GM23248 (cell line): ENCODE results near the gene TEPSIN. TPM values are rescaled to one million over a fixed set of nuclear protein-coding genes. Genes with fewer than 3 reads are reported as not detected.

Experiments
- DNase-seq: peaks from one replicate; pipeline ENCODE4 v3.0.0-alpha.2; 2015
- H2AFZ ChIP-seq: fragments of 200-600 bp; sonication (generic); 2 replicates; pipeline ENCODE4 v1.6.1; 2016; ENCODE audit warnings: antibody characterized with exemption
- H3F3A ChIP-seq: fragments of 200-600 bp; sonication (generic); 2 replicates; pipeline ENCODE4 v1.6.1; 2016; ENCODE audit warnings: mild to moderate bottlenecking, antibody characterized with exemption, mixed run types; ENCODE audit not compliant: insufficient read depth
- H3K27ac ChIP-seq: fragments of 200-600 bp; sonication (generic); 2 replicates; pipeline ENCODE4 v1.5.1; 2016; ENCODE audit warnings: mild to moderate bottlenecking
- H3K27me3 ChIP-seq: fragments of 200-600 bp; sonication (generic); replicated peaks from 2 replicates; pipeline ENCODE4 v1.6.1; 2016; ENCODE audit warnings: mild to moderate bottlenecking; ENCODE audit not compliant: insufficient read depth
- H3K36me3 ChIP-seq: fragments of 200-600 bp; sonication (generic); 2 replicates; pipeline ENCODE4 v1.6.1; 2016; ENCODE audit warnings: low read depth, mild to moderate bottlenecking
- H3K4me1 ChIP-seq: fragments of 200-600 bp; sonication (generic); 2 replicates; pipeline ENCODE4 v1.6.1; 2016; ENCODE audit warnings: mild to moderate bottlenecking; ENCODE audit not compliant: insufficient read depth
- H3K4me2 ChIP-seq: fragments of 200-600 bp; sonication (generic); one replicate; pipeline ENCODE4 v1.6.1; 2016; ENCODE audit warnings: mild to moderate bottlenecking; ENCODE audit not compliant: unreplicated experiment
- H3K4me3 ChIP-seq: fragments of 200-600 bp; sonication (generic); 2 replicates; pipeline ENCODE4 v1.5.1; 2016; ENCODE audit warnings: mild to moderate bottlenecking
- H3K79me2 ChIP-seq: fragments of 200-600 bp; sonication (generic); 2 replicates; pipeline ENCODE4 v1.6.1; 2016; ENCODE audit warnings: mild to moderate bottlenecking; ENCODE audit not compliant: insufficient read depth
- H3K9ac ChIP-seq: fragments of 200-600 bp; sonication (generic); 2 replicates; pipeline ENCODE4 v1.6.1; 2016; ENCODE audit warnings: mild to moderate bottlenecking
- H3K9me2 ChIP-seq: fragments of 200-600 bp; sonication (generic); 2 replicates; pipeline ENCODE4 v1.6.1; 2016; ENCODE audit warnings: mixed run types, mild to moderate bottlenecking, moderate library complexity; ENCODE audit not compliant: insufficient read depth
- H3K9me3 ChIP-seq: fragments of 200-600 bp; sonication (generic); one replicate; pipeline ENCODE4 v1.6.1; 2017; ENCODE audit warnings: low read depth
- H4K20me1 ChIP-seq: fragments of 200-600 bp; sonication (generic); 2 replicates; pipeline ENCODE4 v1.6.0; 2016; ENCODE audit not compliant: insufficient read depth
- EZH2 ChIP-seq: fragments of 200-600 bp; sonication (generic); IDR thresholded peaks from 2 replicates; pipeline ENCODE4 v1.6.1; 2018; ENCODE audit warnings: antibody characterized with exemption, mild to moderate bottlenecking; ENCODE audit not compliant: insufficient read depth, poor library complexity, severe bottlenecking
- EZH2phosphoT487 ChIP-seq: fragments of 200-600 bp; sonication (generic); IDR thresholded peaks from 2 replicates; pipeline ENCODE4 v1.6.1; 2018; ENCODE audit warnings: antibody characterized with exemption, moderate library complexity, mild to moderate bottlenecking, low read depth; ENCODE audit not compliant: insufficient read depth
- WGBS, 2 experiments: methylation state at CpG; one replicate each; pipeline ENCODE4 v1.1.6; 2015 to 2017; ENCODE audit warnings: low lambda C conversion rate in 2 of 2, low coverage in 1 of 2; ENCODE audit errors: missing lambda C conversion rate in 2 of 2; 5-methylcytosine and 5-hydroxymethylcytosine counted together
- in situ Hi-C: fragments of 300-500 bp; cut with MboI; formaldehyde crosslinking; loops from 2 replicates; pipeline ENCODE4 v1.15.0; 2020
- polyA plus RNA-seq: library from polyadenylated mRNA; unstranded; fragments of >200 nt; fragmentation: Nextera tagmentation; extraction: Ambion mirVana; gene quantifications from 2 replicates; pipeline ENCODE4 v1.2.1, GENCODE V29; 2016
- total RNA-seq: library from RNA; depleted of rRNA; stranded (reverse); fragments of >200 nt; shearing (Covaris generic); gene quantifications from 2 replicates; pipeline ENCODE4 v1.2.3, GENCODE V29; 2014

Gene TEPSIN
- total and polyA plus RNA-seq, 2 experiments from 2014 or later = 2.7 to 16.1 TPM

DNA sequence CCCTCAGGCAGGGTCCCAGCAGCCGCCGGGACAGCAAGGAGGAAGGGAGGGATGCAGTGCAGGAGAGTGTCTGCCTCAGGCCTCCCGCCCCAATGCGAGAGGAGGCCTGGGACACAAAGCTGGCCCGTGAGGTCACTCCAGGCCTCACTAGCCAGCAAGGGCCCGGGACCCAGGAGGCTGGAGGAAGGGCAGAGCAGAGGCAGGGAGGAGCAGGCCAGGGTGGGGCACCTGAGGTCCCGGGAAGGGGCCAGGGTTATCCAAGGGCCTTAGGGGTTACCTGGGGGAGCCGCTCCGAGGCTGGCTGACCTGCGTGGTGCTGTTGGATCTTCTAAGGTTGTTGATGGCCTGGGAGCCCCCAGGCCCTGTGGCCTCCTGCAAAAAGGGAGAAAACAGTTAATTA is 30.2 kb downstream of the TEPSIN start:
- Histone ChIP-seq H3K36me3 (no peaks in the 10 kb centered on the region), H3K9ac (no peak overlapping the region), H3K27me3 (no peaks in the 10 kb centered on the region), H2AFZ (no peak overlapping the region), H3K79me2 (no peaks in the 10 kb centered on the region), H3K4me1 (no peaks in the 10 kb centered on the region), H3K27ac (no peak overlapping the region), H3K4me2 (no peak overlapping the region), H3F3A (no peaks in the 10 kb centered on the region), H3K4me3 (no peak overlapping the region), H3K9me3 (no peaks in the 10 kb centered on the region), H3K9me2 (no peaks in the 10 kb centered on the region), H4K20me1 (no peaks in the 10 kb centered on the region)
- TF ChIP-seq EZH2 = no peak
- no peak for TF ChIP-seq EZH2phosphoT487
- in situ Hi-C loops = no loop called here
- 97 to 98% methylated on average over 8 to 10 of the region's 10 CpGs for WGBS, 2 experiments
- DNase-seq = no peak

DNA sequence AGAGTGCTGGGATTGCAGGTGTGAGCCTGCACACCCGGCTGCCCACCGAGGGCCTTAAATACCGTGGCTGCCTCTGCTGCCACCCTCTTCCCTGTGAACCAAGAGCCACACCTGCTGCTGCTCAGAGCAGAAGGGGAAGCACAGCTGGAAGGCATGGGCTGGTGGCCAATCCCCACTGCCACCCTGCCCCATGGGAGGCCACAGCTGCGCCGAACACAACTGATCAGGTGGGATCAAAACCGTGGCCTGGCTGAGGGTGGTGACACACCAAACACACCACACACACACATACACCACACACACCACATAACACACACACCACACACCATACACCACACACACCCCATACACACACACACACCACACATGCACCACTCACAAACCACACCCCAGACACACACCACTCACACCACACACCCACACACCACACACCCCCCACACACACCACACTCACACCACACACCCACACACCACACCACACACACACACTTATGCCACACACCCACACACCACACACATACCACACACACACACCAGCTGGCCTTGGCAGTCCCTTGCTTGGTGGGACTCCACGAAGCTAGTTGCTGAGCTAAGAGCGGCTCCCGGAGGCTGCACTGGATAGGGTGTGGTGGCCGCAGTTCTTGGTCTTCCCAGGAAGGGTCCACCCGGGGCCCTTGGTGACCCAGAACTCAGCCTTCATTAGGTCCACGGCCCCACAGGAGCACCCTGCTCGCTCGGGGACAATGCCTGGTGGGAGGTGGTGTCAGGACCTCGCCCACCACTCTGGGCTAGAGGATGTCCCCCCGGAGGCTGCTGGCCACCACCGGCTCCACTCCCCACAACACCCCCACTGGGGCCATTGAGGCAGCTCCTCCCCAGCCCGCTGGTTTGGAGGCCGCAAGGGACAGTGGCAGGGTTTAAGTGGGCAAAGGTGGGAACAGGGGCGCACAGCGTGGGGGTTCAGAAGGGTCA is 31.0 kb downstream of the TEPSIN start:
- no peaks in the 10 kb centered on the region for H3K9me2 ChIP-seq
- DNase-seq = peak; percentile 9
- no peaks in the 10 kb centered on the region for H3K36me3 ChIP-seq
- in situ Hi-C loops = no loop called here
- no peaks in the 10 kb centered on the region for H3K79me2 ChIP-seq
- no peaks in the 10 kb centered on the region for H4K20me1 ChIP-seq
- H3K4me3 ChIP-seq = no peak overlapping the region
- H3K9me3 ChIP-seq = no peaks in the 10 kb centered on the region
- H3K4me1 ChIP-seq = no peaks in the 10 kb centered on the region
- no peaks in the 10 kb centered on the region for H3F3A ChIP-seq
- H3K27ac ChIP-seq = no peak overlapping the region
- H3K4me2 ChIP-seq = no peak overlapping the region
- H3K9ac ChIP-seq = no peak overlapping the region
- H2AFZ ChIP-seq = no peak overlapping the region
- TF ChIP-seq EZH2 (no peak), EZH2phosphoT487 (no peak)
- 91% methylated on average over 20 to 21 of the region's 21 CpGs for WGBS, 2 experiments
- H3K27me3 ChIP-seq = no peaks in the 10 kb centered on the region

DNA sequence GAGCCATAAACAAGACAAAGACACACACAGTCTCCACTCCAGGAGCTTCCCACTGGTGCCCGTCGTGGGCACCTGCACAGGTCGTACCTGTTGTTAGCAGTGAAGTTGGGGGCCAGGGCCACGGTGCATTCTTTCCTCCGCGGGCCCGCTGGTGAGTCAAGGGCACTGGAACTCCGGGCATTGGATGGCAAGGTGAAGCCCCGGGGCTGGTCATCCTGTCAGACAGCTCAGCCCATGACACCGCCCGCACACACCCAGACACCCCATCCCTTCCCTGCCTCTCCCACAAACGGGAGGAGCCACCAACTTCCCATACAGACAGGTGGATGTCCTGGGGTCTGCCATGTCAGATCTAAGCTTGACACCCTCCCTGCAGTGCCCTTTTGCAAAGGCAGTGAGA is 32.2 kb downstream of the TEPSIN start:
- in situ Hi-C loops = no loop called here

DNA sequence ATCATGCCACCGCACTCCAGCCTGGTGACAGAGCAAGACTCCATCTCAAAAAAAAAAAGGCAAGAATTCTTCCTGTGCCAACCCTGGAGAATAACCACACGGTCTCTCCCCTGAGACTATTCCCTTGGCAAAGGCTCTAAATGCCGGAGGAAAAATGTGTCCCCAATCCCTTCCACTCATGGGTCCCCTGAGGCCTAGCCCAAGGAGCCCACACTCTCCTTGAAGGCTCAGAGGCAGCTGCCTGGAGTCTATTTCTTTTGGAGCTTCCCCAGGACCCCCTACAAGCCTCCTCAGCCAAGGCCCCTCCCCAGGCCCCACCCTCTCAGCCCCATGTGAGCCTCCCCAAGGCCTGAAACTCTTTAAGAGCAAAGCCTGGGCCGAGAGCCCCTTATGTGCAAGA is 32.7 kb downstream of the TEPSIN start:
- no peak for TF ChIP-seq EZH2
- WGBS, 2 experiments = 73 to 81% methylated on average over 4 of the region's 4 CpGs
- Histone ChIP-seq H4K20me1 (no peaks in the 10 kb centered on the region), H3K9ac (no peak overlapping the region), H3K4me1 (no peaks in the 10 kb centered on the region), H3F3A (no peaks in the 10 kb centered on the region), H3K4me3 (no peak overlapping the region), H3K79me2 (no peaks in the 10 kb centered on the region), H3K36me3 (no peaks in the 10 kb centered on the region), H3K27ac (no peak overlapping the region), H3K27me3 (no peaks in the 10 kb centered on the region), H3K9me3 (no peaks in the 10 kb centered on the region), H2AFZ (no peak overlapping the region), H3K4me2 (no peak overlapping the region), H3K9me2 (no peaks in the 10 kb centered on the region)
- DNase-seq = no peak
- in situ Hi-C loops = no loop called here

More for the DNA sequence above, 32.2 kb downstream of the TEPSIN start:
- Histone ChIP-seq H3K9me2 (no peaks in the 10 kb centered on the region), H4K20me1 (no peaks in the 10 kb centered on the region), H3K79me2 (no peaks in the 10 kb centered on the region), H3K4me2 (no peak overlapping the region), H3K9me3 (no peaks in the 10 kb centered on the region), H3F3A (no peaks in the 10 kb centered on the region), H3K27me3 (no peaks in the 10 kb centered on the region), H3K4me3 (no peak overlapping the region), H3K36me3 (no peaks in the 10 kb centered on the region), H3K9ac (no peak overlapping the region), H3K4me1 (no peaks in the 10 kb centered on the region), H3K27ac (no peak overlapping the region), H2AFZ (no peak overlapping the region)
- WGBS, 2 experiments = 97 to 99% methylated on average over 12 of the region's 12 CpGs
- DNase-seq = no peak
- TF ChIP-seq EZH2 (no peak), EZH2phosphoT487 (no peak)
